Measurements from ENCODE around the gene GJA10.
"Not testable (repeated sequence)": the region's sequence is repeated elsewhere in the genome, so short reads cannot be mapped to it uniquely, and the experiment has no call there.

The GJA10 gene

GRCh38 chr6:89894169-89894568 is at the start of gene GJA10:
Gene GJA10 (plus strand): TSS chr6:89894469. CDS start chr6:89894469, 0 bp downstream.
- DNase-seq (ENCODE audit: insufficient read length, low spot score) (no peak), FAIRE-seq (no peak)
- TF ChIP-seq CTCF (IDR thresholded peaks at IDR 0.05; ENCODE audit: insufficient read depth, missing control alignments): no peak

DNA sequence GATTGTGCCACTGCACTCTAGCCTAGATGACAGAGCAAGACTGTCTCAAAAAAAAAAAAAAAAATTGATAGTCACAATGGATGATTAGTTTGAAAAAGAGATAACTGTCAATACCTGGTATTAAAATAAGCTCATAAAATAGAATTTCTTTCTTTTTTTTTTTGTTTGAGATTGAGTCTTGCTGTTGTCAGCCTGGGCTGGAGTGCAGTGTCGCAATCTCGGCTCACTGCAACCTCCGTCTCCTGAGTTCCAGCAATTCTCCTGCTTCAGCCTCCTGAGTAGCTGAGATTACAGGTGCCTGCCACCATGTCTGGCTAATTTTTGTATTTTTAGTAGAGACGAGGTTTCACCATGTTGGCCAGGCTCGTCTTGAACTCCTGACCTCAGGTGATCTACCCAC is 46.8 kb upstream of the GJA10 start:
- FAIRE-seq; DNase-seq (ENCODE audit: insufficient read length, low spot score): not testable (repeated sequence)

DNA sequence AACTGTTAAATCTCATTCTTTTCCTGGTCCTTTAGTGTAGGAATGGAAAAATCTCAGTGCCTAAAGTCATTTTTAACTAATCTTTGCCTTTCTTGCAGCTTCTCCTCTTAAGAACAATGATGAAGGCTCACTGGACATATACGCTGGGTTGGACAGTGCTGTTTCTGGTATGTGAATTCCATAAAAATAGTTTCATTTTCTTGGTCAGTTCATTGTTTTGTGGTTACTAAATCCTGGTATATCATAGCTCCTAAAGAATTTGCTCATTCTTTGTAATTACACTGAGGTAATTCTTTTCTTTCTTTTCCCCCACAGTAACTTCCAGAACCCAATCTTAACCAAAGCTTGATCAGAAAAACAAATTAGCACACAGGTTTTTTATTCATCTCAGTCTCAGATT is 41.2 kb upstream of the GJA10 start:
- DNase-seq (ENCODE audit: insufficient read length, low spot score) (no peak), FAIRE-seq (no peak)
- no peak for TF ChIP-seq CTCF (IDR thresholded peaks at IDR 0.05; ENCODE audit: insufficient read depth, missing control alignments)

DNA sequence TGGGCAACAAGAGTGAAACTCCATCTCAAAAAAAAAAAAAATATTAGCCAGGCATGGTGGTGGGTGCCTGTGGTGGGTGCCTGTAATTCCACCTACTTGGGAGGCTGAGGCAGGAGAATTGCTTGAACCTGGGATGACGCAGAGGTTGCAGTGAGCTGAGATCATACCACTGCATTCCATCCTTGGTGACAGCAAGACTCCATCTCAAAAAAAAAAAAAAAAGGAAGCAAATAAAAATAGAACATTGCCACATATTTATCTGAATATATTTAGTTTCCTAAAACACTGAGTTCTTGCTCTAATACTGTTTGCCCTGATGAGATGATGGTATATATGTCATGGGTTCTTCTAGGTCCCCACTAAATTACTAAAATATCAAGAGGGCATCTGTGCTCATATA is 36.2 kb upstream of the GJA10 start:
- no peak for DNase-seq (ENCODE audit: insufficient read length, low spot score)
- no peak for FAIRE-seq
- no peak for TF ChIP-seq CTCF (IDR thresholded peaks at IDR 0.05; ENCODE audit: insufficient read depth, missing control alignments)

- DNase-seq (ENCODE audit: insufficient read length, low spot score) (no peak), FAIRE-seq (no peak)
- TF ChIP-seq CTCF (IDR thresholded peaks at IDR 0.05; ENCODE audit: insufficient read depth, missing control alignments): no peak
These were observed 34.5 kb upstream of the GJA10 start for GRCh38 chr6:89859744-89860143.

- no peak for DNase-seq (ENCODE audit: insufficient read length, low spot score)
- TF ChIP-seq CTCF (IDR thresholded peaks at IDR 0.05; ENCODE audit: insufficient read depth, missing control alignments): no peak
- FAIRE-seq: no peak
These were observed 32.0 kb upstream of the GJA10 start for GRCh38 chr6:89862273-89862672.

- TF ChIP-seq CTCF (IDR thresholded peaks at IDR 0.05; ENCODE audit: insufficient read depth, missing control alignments): no peak
- no peak for DNase-seq (ENCODE audit: insufficient read length, low spot score)
- no peak for FAIRE-seq
These were observed 31.6 kb upstream of the GJA10 start for GRCh38 chr6:89862698-89863097.

DNA sequence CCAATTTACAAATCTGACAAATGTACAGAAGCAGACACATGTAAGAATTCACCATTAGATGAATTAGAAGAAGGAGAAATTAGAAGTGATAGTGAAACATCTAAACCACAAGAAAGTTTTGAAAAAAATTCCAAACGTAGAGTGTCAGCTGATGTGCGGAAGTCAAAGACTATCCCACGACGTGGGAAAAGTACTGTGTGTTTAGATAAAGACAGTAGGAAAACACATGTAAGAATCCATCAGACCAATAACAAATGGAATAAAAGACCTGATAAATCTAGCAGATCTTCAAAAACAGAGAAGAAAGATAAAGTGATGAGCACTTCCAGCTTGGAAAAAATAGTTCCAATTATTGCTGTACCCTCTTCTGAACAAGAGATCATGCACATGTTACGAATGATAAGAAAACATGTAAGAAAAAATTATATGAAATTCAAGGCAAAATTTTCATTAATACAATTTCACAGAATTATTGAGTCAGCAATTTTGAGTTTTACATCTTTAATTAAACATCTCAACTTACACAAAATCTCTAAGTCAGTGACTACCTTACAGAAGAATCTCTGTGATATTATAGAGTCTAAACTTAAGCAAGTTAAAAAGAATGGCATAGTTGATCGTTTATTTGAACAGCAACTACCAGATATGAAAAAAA is 28.1 kb upstream of the GJA10 start:
- DNase-seq (ENCODE audit: insufficient read length, low spot score): no peak
- FAIRE-seq: no peak
- no peak for TF ChIP-seq CTCF (IDR thresholded peaks at IDR 0.05; ENCODE audit: insufficient read depth, missing control alignments)
